22Rv1 (cell line): Measurements from ENCODE around the gene BAHD1.

Experiments used
- H3K27ac ChIP-seq: fragments of 450-650 bp; 2 replicates; pipeline ENCODE4 v1.5.1; 2017
- CTCF ChIP-seq: fragments of 450-650 bp; IDR thresholded peaks from 2 replicates; pipeline ENCODE4 v1.5.1; 2017; ENCODE audit warnings: mild to moderate bottlenecking
- ZFX ChIP-seq: fragments of 450-650 bp; IDR thresholded peaks from 2 replicates; pipeline ENCODE4 v1.6.1; 2017; ENCODE audit warnings: antibody characterized with exemption, borderline replicate concordance

BAHD1 gene

DNA sequence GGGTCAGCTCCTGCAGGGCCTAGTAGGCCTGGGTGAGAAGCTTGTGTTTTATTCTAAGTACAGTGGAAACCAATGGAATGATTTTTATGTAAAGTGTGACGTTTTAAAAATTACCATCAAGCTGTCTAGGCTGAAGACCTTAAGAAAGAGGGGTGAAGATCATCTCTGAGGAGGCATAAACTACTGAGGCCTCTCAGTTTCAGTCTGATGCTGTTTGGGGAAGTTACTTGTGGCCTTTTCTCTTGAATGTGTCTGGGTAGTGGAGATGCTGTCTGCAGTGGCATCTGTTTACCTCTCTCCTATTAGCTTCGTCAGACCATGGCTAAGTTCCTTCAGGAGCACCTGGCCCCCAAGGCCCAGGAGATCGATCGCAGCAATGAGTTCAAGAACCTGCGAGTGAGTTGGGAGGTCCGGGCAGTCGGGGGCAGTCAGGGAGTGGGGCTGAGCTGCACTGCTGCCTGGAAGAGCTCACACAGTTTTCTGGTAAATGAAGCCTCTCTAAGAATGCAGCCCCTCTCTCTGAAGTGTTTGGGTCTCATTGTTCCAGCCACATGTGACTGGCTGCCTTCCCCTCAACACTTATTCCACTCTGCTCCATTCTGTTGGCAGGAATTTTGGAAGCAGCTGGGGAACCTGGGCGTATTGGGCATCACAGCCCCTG is 33.3 kb upstream of the BAHD1 start:
- no peak overlapping the region for H3K27ac ChIP-seq
- TF ChIP-seq ZFX (no peak), CTCF (no peak)

DNA sequence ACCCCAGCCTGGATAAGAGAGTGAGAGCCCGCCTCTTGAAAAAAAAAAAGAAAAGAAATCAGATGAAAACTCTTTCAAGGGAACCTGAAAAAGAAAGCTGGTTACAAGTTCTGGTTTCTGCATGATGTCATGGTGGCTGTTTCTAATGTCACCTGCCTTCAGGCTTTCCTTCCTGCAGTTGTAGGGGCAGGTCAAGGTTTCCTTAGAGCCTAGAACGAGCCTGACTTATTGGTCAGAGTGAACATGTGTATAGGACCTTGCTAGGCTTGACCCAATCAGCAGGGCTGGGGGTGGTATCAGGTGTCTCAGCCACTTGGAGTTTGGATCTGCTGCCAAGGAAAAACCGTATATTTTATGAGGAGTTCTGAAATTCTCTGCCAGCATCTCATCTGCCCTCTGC is 31.4 kb upstream of the BAHD1 start:
- H3K27ac ChIP-seq = no peak overlapping the region
- TF ChIP-seq CTCF = no peak
- TF ChIP-seq ZFX = no peak

GRCh38 chr15:40410476-40410875 is 30.3 kb upstream of the BAHD1 start:
- TF ChIP-seq ZFX (no peak), CTCF (no peak)

DNA sequence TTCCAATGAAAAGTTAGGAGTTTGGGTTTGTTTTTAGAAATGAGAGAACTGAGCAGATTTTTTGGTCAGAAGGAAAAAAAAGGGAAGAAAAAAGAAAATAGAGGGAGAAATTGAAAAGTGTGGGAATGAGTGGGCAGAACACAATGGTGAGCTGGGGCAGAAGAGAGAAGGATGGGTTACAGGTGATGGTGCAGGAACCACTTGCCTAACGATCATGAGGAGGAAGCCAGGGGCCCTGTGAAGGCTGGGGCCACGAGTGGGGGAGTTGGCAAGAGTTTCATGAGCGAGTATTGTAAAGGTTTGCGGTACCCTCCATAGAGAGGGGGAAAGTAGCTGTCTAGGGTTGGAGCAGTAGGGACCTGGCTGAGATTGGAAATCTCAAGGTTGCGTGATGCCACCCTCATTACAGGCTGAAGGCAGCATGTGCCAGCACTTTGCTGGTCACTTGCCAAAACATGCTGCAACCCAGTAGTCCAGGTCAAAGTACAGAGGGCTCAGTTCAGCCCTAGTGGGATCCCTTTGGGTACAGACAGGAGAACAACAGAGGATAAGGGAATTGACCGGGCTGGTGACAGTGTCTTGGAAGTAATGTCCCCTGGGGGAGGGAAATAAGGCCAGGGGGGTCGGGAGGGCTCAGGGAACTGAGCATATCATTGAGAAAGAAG is 28.5 kb upstream of the BAHD1 start:
- TF ChIP-seq ZFX (no peak), CTCF (no peak)
- H3K27ac ChIP-seq = no peak overlapping the region

More at GRCh38 chr15:40410476-40410875, 30.3 kb upstream of the BAHD1 start:
- no peak overlapping the region for H3K27ac ChIP-seq

DNA sequence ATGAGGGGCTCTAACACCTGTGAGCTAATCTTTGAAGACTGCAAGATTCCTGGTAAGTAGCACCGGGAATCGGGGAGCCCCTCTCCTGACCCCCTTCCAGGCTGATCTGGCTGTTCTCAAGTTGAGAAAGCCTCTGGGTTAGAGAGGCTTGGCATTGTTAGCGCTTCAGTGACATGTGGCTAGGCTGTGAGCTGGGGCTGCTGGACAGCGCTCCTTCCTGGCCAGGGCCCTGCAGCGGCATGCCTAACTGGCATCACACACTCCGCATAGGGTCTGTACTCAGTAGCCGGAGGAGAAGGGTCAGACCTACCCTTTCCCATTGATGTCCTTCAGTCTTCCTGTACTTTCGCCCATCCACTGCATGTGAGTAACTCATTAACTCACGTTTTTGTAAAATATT is 27.7 kb upstream of the BAHD1 start:
- H3K27ac ChIP-seq = no peak overlapping the region

GRCh38 chr15:40414816-40415215 is 25.9 kb upstream of the BAHD1 start:
- TF ChIP-seq CTCF (no peak), ZFX (no peak)
- H3K27ac ChIP-seq = no peak overlapping the region

More for the DNA sequence above, 27.7 kb upstream of the BAHD1 start:
- no peak for TF ChIP-seq ZFX
- no peak for TF ChIP-seq CTCF

- TF ChIP-seq CTCF (no peak), ZFX (no peak)
- no peak overlapping the region for H3K27ac ChIP-seq
Measured at GRCh38 chr15:40415226-40415625, 25.5 kb upstream of the BAHD1 start.
